Activated CD8-positive, alpha-beta memory T cell treated with anti-CD3 and anti-CD28 coated beads for 1 hour (primary cell): Measurements from ENCODE around the gene TTC36.
"Not testable (repeated sequence)": the region's sequence is repeated elsewhere in the genome, so short reads cannot be mapped to it uniquely, and the experiment has no call there.

ENCODE experiments used
- DNase-seq, 2 donors: peaks; one replicate each; pipeline ENCODE4 v3.0.0-alpha.2; 2020; ENCODE audit warnings: low read depth in 1 of 2; ENCODE audit errors: extremely low read depth in 1 of 2

Gene TTC36, protein sequence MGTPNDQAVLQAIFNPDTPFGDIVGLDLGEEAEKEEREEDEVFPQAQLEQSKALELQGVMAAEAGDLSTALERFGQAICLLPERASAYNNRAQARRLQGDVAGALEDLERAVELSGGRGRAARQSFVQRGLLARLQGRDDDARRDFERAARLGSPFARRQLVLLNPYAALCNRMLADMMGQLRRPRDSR

DNA sequence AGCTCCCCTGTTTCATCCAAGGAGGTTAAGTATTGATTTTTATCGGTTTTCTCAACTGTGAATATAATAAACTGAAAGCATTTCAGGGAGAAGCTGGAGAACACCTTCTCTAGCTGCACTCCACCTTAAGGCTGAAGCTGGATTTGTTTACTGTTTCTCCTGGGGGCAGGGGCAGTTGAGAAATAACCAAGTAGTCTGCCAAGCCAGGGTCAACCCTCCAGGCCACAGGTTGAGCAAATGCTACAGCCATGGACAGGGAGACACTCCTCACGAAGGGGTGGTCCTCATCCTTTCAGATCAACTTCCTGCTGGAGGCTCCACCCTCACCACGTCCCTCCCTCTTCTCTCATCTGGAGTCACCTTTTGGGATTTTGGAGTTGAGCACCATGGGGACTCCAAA lies at the start of gene TTC36:
TSS of gene TTC36 (plus strand) at position 366 of the 400 bp plus-strand sequence. CDS start at position 387, 21 bp downstream.
- no peak for DNase-seq

DNA sequence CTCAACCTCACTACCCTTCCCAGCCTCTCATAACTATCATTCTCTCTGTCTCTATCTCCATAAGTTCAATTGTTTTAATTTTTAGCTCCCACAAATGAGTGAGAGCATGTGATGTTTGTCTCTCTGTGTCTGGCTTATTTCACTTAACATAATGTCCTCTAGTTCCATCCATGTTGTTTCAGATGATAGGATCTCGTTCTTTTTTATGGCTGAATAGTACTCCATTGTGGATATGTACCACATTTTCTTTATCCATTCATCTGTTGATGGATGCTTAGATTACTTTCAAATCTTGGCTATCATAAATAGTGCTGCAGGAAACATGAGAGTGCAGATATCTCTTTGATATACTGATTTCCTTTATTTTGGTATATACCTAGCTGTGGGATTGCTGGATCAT lies 46.0 kb upstream of the TTC36 start:
- DNase-seq, result not testable (repeated sequence)

GRCh38 chr11:118484405-118484804 lies 42.9 kb upstream of the TTC36 start:
- no peak for DNase-seq

- no peak for DNase-seq
Observed at GRCh38 chr11:118485273-118485672, 42.0 kb upstream of the TTC36 start.

DNA sequence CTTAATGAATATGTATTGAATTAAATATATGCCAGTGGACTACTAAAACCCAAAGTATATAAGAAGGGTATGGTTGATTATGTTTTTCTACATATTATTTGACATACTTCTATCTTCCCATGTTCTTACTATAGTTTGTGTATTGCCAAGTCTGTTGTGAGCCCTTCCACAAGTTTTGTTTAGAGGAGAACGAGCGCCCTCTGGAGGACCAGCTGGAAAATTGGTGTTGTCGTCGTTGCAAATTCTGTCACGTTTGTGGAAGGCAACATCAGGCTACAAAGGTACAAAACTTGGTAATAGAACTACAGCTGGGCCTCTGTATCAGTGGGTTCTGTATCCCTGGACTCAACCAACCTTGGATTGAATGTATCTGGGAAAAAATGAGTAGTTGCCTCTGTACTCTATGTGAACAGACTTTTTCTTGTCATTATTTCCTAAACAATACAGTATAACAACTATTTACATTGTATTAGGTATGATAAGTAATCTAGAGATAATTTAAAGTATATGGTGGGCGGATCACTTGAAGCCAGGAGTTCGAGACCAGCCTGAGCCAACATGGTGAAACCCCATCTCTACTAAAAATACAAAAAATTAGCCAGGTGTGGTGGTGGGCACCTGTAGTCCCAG lies 38.7 kb upstream of the TTC36 start:
- peak; percentile 62 to 66 for DNase-seq

DNA sequence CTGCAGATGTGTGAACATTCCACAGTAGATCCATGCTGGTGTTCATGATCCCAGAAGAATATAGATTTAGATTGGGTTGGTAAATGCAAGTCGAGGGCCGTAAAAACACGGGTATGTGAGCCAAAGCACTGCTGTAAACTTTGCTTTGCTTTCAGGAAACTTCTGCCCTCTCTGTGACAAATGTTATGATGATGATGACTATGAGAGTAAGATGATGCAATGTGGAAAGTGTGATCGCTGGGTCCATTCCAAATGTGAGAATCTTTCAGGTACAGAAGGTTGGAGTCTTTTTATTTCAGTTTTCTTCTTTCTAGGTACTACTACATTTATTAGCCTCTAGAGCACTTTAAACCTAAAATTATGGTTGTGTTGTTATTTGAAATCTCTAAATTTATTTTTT lies 36.2 kb upstream of the TTC36 start:
- DNase-seq, result no peak

DNA sequence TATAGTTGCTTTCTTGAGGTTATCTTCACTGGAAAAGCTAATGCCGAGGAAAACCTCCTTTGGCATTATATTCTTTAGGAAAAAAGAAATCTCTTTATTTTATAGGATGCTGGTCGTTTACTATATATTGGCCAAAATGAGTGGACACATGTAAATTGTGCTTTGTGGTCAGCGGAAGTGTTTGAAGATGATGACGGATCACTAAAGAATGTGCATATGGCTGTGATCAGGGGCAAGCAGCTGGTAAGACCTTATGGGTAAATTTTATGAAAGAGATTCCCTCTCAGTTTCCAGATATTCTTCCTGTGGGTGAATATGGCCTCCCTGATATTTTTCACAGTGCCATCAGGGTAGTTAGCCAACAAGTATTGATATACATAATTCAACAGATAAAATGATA lies 29.4 kb upstream of the TTC36 start:
- DNase-seq, result no peak

DNA sequence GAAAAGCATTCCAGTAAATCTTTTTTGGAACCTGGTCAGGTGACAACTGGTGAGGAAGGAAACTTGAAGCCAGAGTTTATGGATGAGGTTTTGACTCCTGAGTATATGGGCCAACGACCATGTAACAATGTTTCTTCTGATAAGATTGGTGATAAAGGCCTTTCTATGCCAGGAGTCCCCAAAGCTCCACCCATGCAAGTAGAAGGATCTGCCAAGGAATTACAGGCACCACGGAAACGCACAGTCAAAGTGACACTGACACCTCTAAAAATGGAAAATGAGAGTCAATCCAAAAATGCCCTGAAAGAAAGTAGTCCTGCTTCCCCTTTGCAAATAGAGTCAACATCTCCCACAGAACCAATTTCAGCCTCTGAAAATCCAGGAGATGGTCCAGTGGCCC lies 24.1 kb upstream of the TTC36 start:
- DNase-seq, result no peak

DNA sequence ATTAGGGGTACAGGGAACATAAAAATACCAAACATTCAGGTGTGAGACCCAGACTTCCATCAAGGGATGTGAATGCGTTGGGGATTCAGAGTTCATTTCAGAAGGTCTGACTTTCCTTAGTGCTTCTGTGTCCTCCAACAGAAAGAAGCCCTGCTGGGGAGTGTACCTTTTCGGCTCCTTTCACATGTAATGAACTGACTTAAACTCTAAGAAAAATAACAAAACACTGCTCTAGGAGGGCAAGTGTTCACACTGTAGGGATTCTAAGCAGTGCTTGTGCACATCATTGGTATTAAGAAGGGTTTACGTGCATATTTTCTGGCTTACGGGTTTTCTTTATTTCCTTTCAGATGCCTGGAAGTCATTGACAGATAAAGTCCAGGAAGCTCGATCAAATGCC lies 15.7 kb upstream of the TTC36 start:
- DNase-seq, result no peak

DNA sequence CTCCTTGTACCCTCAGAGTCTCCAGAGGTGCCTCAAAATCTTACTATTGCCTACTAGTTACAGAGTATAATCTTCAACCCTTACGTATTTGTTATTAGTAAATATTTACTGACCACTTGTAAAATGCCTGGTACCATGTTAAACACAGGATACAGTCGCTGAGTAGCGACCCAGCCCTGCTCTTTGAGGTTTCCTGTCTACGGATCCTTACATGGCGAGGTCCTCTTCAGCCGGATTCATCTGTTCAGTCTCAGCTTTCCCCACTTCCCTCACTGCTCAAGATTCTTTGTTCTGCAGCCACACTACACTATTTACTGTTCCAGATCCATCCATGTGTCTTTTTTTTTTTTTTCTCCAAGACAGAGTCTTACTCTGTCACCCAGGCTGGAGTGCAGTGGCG lies 13.2 kb upstream of the TTC36 start:
- DNase-seq, result no peak

DNA sequence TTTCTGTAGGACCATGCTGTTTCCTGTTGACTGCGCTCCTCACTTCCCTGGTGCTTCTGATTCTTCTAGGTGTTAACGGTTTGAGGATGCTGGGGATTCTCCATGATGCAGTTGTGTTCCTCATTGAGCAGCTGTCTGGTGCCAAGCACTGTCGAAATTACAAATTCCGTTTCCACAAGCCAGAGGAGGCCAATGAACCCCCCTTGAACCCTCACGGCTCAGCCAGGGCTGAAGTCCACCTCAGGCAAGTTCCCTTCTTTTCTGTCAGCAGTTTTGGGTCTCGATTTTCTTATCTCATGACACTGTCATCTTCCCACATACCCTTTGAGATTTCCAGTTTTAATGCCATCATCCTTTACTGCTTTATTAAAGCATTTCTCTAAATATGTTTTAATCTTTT lies 7.7 kb upstream of the TTC36 start:
- no peak for DNase-seq

GRCh38 chr11:118521892-118522311 lies 5.4 kb upstream of the TTC36 start:
- no peak for DNase-seq

- DNase-seq, result no peak
Observed at GRCh38 chr11:118522571-118523072, 4.7 kb upstream of the TTC36 start.

DNA sequence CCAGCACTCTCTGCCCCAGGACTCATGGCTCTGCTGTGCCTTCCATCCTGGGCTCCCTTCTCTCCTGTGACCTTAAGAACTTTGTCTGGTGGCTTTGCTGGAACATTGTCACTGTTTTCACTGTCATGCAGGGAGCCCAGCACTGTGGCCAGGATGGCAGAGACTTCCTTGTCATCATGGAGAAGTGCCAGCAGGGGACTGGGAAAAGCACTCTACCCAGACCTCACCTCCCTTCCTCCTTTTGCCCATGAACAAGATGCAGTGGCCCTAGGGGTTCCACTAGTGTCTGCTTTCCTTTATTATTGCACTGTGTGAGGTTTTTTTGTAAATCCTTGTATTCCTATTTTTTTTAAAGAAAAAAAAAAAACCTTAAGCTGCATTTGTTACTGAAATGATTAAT lies 2.9 kb upstream of the TTC36 start:
- DNase-seq, result no peak

DNA sequence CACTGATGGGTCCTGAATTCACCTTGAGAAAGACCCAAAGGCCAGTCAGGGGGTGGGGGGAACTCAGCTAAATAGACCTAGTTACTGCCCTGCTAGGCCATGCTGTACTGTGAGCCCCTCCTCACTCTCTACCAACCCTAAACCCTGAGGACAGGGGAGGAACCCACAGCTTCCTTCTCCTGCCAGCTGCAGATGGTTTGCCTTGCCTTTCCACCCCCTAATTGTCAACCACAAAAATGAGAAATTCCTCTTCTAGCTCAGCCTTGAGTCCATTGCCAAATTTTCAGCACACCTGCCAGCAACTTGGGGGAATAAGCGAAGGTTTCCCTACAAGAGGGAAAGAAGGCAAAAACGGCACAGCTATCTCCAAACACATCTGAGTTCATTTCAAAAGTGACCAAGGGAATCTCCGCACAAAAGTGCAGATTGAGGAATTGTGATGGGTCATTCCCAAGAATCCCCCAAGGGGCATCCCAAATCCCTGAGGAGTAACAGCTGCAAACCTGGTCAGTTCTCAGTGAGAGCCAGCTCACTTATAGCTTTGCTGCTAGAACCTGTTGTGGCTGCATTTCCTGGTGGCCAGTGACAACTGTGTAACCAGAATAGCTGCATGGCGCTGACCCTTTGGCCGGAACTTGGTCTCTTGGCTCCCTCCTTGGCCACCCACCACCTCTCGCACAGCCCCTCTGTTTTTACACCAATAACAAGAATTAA lies 2.4 kb upstream of the TTC36 start:
- DNase-seq, result no peak

GRCh38 chr11:118526688-118527087 lies 586 bp upstream of the TTC36 start:
- DNase-seq, result no peak

GRCh38 chr11:118528511-118528910 lies 1.2 kb downstream of the TTC36 start:
- no peak for DNase-seq

- no peak for DNase-seq
Observed at GRCh38 chr11:118529584-118530175, 2.4 kb downstream of the TTC36 start.

DNA sequence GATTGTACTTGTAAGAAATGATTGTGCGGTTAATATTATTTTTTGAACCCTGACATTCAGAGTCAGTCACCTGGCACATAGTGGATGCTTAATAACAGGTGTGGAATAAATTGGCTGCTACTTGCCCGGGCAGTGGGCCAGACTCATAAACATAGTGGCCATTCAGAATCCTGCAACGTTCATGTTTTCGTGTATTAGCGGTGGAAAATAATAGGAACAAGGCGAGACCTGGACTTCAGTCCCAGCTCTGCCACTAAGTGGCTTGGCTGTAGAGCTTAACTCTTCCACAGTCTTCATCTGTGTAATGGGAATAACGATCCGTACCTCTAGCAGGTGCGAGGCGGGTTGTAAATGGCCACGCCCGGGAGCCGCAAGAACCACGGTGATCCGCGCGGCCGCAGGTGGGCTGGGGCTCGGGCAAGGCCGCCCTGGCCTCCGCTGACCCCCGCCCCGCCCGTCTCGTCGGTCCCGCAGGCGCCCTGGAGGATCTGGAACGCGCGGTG lies 3.0 kb downstream of the TTC36 start:
- no peak for DNase-seq

- peak; percentile 23 to 58 for DNase-seq
Observed at GRCh38 chr11:118530683-118531596, 3.7 kb downstream of the TTC36 start, which contains the start of gene TMEM25. Gene TMEM25 (plus strand): TSS chr11:118531192. CDS start chr11:118531802, 610 bp downstream.
